HS-5 (cell line): Measurements from ENCODE around the gene COL8A2.

Source experiments
- DNase-seq: peaks from one replicate; pipeline ENCODE4 v3.0.0-alpha.2; 2012; ENCODE audit warnings: low read depth

Gene COL8A2

GRCh38 chr1:36157973-36158826 is 33.2 kb upstream of the COL8A2 start:
- DNase-seq: no peak

- DNase-seq: no peak
Measured at GRCh38 chr1:36157115-36157903, 32.3 kb upstream of the COL8A2 start.

GRCh38 chr1:36156329-36157114 is 31.5 kb upstream of the COL8A2 start:
- no peak for DNase-seq

GRCh38 chr1:36155408-36156328 is 30.6 kb upstream of the COL8A2 start, which contains the start of gene MAP7D1:
Gene MAP7D1 (plus strand): TSS chr1:36156160. CDS start chr1:36156418, 258 bp downstream.
- DNase-seq: peak; percentile 44

- DNase-seq: no peak
Measured at GRCh38 chr1:36154765-36155407, 29.9 kb upstream of the COL8A2 start.

- DNase-seq: no peak
Measured at GRCh38 chr1:36154335-36154734, 29.3 kb upstream of the COL8A2 start.

- DNase-seq: no peak
Measured at GRCh38 chr1:36153476-36153875, 28.5 kb upstream of the COL8A2 start.

- no peak for DNase-seq
Measured at GRCh38 chr1:36151845-36152203, 26.8 kb upstream of the COL8A2 start.

GRCh38 chr1:36151134-36151844 is 26.3 kb upstream of the COL8A2 start:
- no peak for DNase-seq

GRCh38 chr1:36150296-36151133 is 25.5 kb upstream of the COL8A2 start:
- peak; percentile 76 for DNase-seq

GRCh38 chr1:36149973-36150295 is 24.9 kb upstream of the COL8A2 start:
- no peak for DNase-seq

- peak; percentile 99 for DNase-seq
Measured at GRCh38 chr1:36149237-36149972, 24.4 kb upstream of the COL8A2 start, which contains the start of gene TRAPPC3. Gene TRAPPC3 (minus strand): TSS chr1:36149486. CDS start chr1:36149378, 108 bp downstream.

- no peak for DNase-seq
Measured at GRCh38 chr1:36148821-36149236, 23.8 kb upstream of the COL8A2 start.

- no peak for DNase-seq
Measured at GRCh38 chr1:36144413-36144812, 19.4 kb upstream of the COL8A2 start.

GRCh38 chr1:36143424-36143823 is 18.4 kb upstream of the COL8A2 start:
- DNase-seq: no peak

- DNase-seq: no peak
Measured at GRCh38 chr1:36142121-36142520, 17.1 kb upstream of the COL8A2 start.

- DNase-seq: no peak
Measured at GRCh38 chr1:36139521-36139920, 14.5 kb upstream of the COL8A2 start.

- DNase-seq: no peak
Measured at GRCh38 chr1:36137776-36138175, 12.8 kb upstream of the COL8A2 start.
